WI38 (cell line): Measurements from ENCODE around the gene EFNB1.

Source experiments
- H3K4me3 ChIP-seq: 2 replicates; pipeline ENCODE4 v1.5.1; 2011; ENCODE audit warnings: low read depth, mild to moderate bottlenecking, control low read depth, low read length
- TF ChIP-seq, protein P1 (sequence below): IDR thresholded peaks from 2 replicates; pipeline ENCODE4 v1.5.1; 2012; ENCODE audit warnings: low read depth, mild to moderate bottlenecking, control low read depth, low read length

The EFNB1 gene

GRCh38 chrX:68833855-68834331, 5.1 kb downstream of the EFNB1 start:
- no peak overlapping the region for H3K4me3 ChIP-seq
- TF ChIP-seq, protein P1, sequence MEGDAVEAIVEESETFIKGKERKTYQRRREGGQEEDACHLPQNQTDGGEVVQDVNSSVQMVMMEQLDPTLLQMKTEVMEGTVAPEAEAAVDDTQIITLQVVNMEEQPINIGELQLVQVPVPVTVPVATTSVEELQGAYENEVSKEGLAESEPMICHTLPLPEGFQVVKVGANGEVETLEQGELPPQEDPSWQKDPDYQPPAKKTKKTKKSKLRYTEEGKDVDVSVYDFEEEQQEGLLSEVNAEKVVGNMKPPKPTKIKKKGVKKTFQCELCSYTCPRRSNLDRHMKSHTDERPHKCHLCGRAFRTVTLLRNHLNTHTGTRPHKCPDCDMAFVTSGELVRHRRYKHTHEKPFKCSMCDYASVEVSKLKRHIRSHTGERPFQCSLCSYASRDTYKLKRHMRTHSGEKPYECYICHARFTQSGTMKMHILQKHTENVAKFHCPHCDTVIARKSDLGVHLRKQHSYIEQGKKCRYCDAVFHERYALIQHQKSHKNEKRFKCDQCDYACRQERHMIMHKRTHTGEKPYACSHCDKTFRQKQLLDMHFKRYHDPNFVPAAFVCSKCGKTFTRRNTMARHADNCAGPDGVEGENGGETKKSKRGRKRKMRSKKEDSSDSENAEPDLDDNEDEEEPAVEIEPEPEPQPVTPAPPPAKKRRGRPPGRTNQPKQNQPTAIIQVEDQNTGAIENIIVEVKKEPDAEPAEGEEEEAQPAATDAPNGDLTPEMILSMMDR = no peak

DNA sequence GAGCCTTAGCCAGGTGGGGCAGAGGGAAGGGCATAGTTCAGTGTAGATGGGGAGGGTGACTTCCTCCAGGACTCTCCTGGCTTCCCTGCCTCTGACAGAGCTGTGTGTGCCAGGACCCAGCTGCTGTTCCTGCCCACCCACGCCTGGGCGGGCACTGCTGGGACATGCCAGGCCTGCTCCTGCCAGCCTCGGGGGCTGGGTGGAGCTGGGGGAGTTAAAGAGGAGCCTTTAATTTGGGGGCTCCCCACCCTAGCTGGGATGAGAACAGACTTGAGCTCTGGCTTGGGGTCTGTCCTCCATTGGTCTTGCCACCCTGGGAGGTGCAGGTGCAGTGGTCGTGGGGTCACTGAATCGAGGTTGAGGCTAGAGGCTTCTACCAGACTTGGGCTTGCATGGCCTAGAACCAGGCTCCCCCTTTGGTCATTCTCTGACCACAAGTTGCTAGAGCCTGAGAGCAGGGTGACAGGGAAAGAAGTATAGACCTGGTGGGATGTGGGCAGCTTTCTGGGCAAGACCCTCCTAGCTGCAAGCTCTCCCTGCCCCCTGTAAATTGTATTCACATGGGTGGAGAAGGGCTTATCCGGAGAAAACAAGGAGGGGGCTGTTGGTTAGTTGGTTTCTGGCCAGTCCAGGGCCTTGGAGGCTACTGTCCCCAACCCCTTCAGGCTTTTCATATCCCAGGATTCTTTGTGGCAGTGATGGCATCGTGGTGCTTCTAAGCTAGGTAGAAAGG, 5.7 kb downstream of the EFNB1 start:
- TF ChIP-seq, protein P1 = no peak

GRCh38 chrX:68835104-68835442, 6.3 kb downstream of the EFNB1 start:
- TF ChIP-seq, protein P1 = no peak

More for the DNA sequence above, 5.7 kb downstream of the EFNB1 start:
- H3K4me3 ChIP-seq = no peak overlapping the region

GRCh38 chrX:68835468-68835867, 6.6 kb downstream of the EFNB1 start:
- TF ChIP-seq, protein P1 = no peak
- H3K4me3 ChIP-seq = no peak overlapping the region

More at GRCh38 chrX:68835104-68835442, 6.3 kb downstream of the EFNB1 start:
- H3K4me3 ChIP-seq = no peak overlapping the region

DNA sequence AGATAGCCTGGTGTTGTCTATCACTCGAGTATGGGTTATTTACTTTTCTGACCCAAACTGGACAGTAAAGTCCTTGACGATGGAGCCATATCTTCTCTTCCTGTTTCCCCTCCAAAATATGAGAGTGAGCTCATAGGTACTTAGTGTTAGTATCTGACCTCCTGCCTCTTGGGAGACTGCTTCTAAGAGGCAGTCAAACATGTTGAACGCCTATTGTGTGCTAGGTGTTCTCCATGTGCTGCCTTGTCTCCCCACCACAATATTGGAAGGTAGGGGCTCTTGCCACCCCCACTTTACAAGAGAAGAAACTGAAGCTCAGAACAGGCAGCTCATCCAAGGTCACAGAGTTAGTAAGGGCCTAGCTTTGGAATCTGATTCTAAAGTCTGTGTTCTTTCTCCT, 8.3 kb downstream of the EFNB1 start:
- TF ChIP-seq, protein P1 = no peak
- H3K4me3 ChIP-seq = no peak overlapping the region

DNA sequence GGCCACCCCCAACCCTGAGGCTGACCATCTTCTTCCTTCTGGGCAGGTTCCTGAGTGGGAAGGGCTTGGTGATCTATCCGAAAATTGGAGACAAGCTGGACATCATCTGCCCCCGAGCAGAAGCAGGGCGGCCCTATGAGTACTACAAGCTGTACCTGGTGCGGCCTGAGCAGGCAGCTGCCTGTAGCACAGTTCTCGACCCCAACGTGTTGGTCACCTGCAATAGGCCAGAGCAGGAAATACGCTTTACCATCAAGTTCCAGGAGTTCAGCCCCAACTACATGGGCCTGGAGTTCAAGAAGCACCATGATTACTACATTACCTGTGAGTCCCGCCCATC, 9.7 kb downstream of the EFNB1 start:
- no peak overlapping the region for H3K4me3 ChIP-seq
- TF ChIP-seq, protein P1 = no peak

DNA sequence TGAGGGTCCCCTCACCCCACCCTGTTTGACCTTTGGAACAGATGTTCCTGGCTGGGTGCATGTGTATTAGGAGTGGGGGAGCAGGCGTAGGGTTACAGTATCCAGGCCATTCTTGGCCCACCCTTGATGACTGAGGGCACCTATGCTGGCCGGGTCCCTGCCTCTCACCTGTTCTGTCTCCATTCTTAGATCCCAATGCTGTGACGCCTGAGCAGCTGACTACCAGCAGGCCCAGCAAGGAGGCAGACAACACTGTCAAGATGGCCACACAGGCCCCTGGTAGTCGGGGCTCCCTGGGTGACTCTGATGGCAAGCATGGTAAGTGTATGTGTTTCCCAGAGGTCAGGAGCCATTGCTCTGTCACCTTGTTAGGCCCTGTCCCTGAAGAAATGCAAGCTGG, 10.9 kb downstream of the EFNB1 start:
- TF ChIP-seq, protein P1 = no peak
- H3K4me3 ChIP-seq = no peak overlapping the region
